RKO (cell line): ENCODE data around the gene CLIC4.
"Not testable (repeated sequence)": the region's sequence is repeated elsewhere in the genome, so short reads cannot be mapped to it uniquely, and the experiment has no call there.

ENCODE experiments used
- DNase-seq: peaks from one replicate; pipeline ENCODE4 v3.0.0-alpha.2; 2016; ENCODE audit warnings: low spot score

Gene CLIC4

DNA sequence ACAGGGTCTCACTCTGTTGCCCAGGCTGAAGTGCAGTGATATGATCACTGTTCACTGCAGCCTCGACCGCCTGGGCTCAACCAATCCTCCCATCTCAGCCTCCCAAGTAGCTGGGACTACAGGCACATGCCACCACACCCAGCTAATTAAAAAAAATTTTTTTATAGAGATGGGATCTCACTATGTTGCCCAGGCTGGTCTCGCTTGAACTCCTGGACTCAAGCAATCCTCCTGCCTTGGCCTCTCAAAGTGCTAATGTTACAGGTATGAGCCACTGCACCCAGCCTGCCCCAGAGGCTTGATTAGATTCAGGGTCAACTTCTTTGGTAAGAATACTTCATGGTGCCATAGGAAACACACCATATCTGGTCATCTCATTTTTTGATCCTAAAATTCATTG lies 66.2 kb downstream of the CLIC4 start:
- not testable (repeated sequence) for DNase-seq

- not testable (repeated sequence) for DNase-seq
These were observed 75.0 kb downstream of the CLIC4 start for GRCh38 chr1:24820221-24820620.

- DNase-seq, result no peak
These were observed 77.6 kb downstream of the CLIC4 start for GRCh38 chr1:24822887-24823286.

DNA sequence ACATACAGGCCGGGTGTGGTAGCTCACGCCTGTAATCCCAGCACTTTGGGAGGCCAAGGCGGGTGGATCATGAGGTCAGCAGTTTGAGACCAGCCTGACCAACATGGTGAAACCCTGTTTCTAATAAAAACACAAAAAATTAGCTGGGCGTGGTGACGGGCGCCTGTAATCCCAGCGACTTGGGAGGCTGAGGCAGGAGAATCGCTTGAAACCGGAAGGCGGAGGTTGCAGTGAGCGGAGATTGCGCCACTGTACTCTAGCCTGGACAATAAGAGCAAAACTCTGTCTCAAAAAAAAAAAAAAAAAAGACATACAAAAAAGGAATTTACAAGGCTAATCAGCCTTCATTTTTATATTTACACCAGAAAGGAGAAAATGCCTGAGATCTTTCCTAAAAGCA lies 78.2 kb downstream of the CLIC4 start:
- not testable (repeated sequence) for DNase-seq

DNA sequence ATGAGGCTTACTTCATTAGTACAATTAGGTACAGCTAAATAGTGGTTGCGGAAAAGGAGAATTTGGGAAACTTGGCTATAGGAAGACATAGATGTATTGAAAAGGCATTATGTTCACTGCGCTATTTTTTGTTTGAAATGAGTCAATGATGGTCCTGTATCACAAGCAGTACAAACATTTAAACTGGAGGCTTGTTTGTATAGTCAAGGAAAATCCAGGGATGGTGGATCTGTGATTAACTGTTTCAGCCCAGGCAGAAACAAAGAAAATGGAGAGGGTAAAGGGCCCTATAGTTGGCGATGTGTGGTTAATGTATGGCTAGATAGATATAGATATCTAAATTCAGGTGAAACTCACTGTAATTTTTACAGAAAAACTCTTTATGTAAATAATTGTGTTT lies 79.9 kb downstream of the CLIC4 start:
- no peak for DNase-seq

DNA sequence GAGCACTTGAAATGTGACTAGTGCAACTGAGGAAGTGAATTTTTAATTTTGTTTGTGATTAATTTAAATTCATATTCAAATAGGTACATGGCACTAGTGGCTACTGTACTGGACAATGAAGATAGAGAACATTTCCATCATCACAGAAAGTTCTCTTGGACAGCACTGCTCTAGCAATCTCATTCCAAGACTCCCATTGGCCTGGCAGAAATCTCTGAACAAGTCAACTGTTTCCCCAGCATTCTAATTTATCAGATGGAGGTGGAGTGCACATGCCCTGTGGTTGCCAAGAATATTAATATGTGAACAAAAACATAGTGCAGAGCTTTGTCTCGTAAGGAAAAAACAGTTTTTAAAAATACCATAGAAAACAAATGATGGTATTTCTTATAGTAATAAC lies 81.3 kb downstream of the CLIC4 start:
- DNase-seq, result no peak

DNA sequence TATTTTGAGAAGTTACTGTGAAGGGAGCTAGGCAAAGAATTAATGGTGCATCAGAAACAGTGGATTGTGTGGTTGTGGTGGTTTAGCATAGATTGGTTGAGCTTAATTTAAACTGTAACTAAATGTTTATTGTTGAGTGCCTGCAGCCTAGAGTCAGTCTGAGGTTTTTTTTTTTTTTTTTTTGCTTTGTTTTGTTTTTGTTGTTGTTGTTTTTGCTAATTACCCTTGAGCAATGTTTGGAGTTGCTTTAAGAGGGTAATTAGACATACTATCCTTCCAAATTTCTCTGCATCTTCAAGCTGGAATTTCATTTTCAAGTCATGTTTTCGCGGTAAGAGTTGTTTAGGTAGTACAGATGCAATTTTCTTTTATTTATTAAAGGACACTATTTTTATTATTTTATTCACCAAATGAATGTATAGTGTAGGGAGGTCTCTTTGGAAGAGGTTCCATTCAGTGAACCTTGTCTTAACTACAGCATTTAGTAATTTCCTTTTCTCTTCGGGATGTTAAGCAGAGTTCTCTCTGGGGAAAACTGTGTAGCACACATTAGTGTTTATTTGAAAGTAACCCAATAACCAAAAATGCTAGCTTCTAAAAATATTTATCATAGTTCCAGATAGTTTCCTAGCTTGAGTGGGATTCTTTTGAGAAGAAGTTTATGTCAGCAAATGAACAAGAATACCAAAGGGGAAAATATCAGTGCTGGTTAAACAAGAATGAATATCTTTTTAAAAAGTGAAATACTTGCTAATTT lies 82.3 kb downstream of the CLIC4 start:
- no peak for DNase-seq

DNA sequence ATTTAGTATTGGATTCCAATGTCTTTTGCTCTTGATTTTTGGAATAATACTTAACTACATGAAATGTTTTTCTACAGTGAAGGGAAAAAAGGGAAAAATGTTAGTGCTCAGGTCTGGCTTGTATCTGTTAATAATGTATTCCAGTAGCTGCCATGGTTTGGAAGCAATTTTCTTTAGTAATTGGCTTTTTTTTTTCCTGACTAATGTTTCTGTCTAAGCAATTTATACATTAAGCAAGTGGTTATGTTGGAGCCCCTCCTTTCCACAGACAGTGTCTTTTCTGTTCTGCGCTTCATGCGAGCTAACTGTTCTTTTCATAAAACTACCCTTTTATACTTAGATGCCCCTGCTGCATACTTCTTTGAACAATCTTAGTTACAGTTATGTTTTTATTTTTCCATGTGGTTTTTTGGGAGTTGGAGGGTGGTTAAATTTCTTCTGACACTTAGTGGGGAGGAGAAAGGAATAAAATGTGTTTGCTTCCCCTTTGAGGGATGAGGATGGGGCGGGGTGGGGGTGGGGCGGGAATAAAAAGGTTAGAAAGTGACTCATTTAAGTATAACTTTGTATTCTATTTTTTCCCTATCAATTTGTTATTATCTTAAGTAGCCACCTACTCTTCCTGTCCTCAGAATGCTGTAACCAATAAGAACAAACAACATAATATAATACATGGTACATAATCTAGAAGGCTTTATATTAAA lies 83.1 kb downstream of the CLIC4 start:
- no peak for DNase-seq

- no peak for DNase-seq
These were observed 83.6 kb downstream of the CLIC4 start for GRCh38 chr1:24828887-24829192.

- DNase-seq, result peak; percentile 69
These were observed 85.5 kb downstream of the CLIC4 start for GRCh38 chr1:24830680-24831272.

- DNase-seq, result no peak
These were observed 96.3 kb downstream of the CLIC4 start for GRCh38 chr1:24841593-24841992.

DNA sequence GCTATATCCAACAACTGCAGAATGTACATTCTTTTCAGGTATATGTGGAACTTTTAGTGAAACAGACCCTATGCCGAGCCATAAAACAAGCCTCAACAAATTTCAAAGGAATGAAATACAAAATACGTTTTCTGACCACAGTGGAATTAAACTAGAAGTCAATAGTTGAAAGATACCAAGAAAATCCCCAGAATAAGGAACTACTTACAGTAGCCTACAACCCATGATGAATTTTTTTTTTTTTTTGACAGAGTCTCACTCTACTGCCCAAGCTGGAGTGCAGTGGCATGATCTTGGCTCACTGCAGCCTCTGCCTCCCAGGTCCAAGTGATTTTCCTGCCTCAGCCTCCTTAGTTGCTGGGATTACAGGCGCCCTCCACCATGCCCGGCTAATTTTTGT lies 101.4 kb downstream of the CLIC4 start:
- DNase-seq, result no peak

GRCh38 chr1:24847995-24848881 lies 103.0 kb downstream of the CLIC4 start:
- peak; percentile 93 for DNase-seq

DNA sequence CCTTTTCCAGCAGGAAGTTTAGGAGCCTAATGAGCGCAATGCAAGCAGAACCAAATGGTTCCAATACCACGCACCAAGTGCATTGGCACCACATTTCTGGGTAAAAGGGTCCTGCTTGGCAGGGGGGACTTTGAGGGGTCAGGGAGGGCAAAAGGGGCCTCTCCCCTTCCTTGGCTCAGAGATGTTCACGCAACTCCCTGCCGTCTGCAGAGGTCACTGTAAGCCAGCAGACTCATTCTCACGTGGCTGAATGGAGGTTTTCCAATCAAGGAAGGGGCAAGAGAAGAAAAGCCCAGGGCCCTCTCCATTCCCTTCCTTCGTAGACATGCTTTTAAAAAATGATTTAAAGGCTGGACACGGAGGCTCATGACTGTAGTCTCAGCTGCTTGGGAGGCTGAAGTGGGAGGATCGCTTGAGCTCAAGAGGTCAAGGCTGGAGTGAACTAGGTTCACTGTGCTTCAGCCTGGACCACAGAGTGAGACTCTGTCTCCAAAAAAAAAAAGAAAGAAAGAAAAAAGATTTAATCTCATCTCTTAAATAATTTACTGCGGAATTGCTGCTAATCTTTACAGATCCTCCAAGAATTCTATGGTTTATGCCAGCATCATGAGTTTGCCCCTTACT lies 104.5 kb downstream of the CLIC4 start:
- DNase-seq, result peak; percentile 50

- no peak for DNase-seq
These were observed 105.2 kb downstream of the CLIC4 start for GRCh38 chr1:24850328-24850920.

DNA sequence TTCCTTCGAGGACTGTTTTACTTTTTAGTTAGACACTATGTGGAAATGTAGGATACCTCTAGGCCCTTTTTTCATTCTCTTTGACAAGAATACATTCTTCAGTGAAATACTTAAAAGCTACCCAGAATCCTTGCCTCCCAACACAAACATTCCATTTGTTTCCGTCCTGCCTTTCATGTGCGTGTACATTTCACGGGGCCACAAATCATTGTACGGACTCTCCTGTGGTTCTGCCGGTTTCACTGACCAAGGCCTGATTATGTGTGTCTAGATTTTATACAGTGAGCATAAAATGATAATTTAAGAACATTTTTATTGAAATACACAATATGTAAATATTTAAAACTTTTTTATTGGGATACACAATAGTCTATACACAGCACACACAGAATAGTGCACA lies 108.4 kb downstream of the CLIC4 start:
- no peak for DNase-seq

DNA sequence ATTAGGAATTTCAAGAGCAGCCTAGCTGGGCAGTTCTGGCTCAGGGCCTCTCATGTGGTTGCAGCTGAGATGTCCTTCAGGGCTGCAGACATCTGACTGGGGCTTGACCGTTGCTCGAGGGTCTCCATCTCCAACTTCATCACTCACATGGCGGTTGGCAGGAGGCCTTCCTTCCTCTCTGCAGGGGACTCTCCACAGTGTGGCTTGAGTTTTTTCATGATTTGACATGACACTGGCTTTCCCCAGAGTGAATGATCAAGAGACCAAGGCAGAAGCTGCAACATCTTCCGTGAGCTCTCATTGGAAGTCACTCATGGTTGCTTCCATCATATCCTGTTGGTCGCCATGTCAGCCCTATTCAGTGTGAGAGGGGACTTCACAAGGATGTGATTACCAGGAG lies 110.2 kb downstream of the CLIC4 start:
- DNase-seq, result no peak

DNA sequence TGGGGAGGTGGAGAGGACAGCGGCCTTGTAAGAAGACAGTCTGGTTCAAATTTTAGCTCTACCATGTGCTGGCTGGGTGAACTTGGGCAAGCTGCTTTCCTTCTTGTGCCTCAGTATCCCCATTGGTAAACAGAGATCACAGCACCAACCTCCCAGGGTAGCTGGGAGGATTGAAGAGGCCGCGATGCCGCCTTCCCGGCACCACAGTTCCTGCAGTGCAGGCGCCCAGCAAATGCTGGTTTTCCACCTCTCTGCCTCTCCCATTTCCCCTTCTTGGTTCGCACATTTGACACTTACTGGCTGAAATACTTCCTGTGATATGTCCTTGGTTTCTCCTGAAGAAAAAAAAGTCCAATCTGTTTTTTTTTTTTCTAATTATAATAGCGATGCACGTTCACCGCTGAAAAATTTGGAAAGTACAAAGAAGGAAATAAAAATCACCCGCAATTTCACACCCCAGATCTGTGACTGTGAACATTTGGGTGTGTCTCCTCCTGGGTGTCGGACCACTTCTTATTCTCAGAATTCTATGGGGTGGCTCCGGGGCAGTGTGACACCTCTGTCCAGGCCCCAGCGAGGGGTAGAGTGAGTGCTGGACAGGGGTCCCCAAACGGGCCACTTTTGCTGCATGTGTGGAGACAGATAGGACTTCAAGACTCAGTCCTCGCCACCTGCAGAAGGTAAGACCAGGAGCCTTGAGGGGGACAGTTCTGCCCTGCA lies 111.7 kb downstream of the CLIC4 start:
- DNase-seq, result no peak

DNA sequence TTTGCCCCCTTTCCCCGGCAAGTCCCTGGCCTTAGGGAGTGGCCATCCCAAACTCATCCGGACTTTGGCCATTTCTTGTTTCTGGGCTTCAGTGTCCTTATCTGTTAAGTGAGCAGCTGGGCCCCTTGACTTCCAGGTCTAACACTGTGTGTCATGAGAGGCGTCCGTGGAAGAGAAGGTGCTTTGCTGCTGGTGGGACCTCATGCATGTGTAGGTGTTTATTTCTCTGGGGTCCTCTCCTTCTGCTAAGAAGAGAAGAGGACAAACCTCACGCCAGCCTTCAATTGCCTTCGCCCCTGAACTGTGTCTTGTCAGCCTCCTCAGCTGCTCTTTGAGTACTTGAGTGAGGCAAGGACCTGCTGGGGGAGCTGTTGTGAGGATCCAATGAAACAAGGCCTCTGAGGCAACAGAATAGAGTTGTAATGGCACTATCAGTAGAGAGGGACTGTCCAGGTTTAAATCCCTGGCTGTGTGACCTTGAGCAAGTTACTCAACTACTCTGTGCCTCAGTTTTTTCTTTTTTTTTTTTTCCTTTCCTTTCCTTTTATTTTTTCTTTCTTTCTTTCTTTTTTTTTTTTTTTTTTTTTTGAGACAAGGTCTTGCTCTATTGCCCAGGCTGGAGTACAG lies 112.4 kb downstream of the CLIC4 start:
- DNase-seq, result no peak

- no peak for DNase-seq
These were observed 113.0 kb downstream of the CLIC4 start for GRCh38 chr1:24858277-24858676.
